Stimulated activated CD8-positive, alpha-beta memory T cell treated with anti-CD3 and anti-CD28 coated beads, Interleukin-7, amount 100 ng/mL, for 4 hours (primary cell): ENCODE data around the gene PPP2R3B.
"Not testable (repeated sequence)": the region's sequence is repeated elsewhere in the genome, so short reads cannot be mapped to it uniquely, and the experiment has no call there.

Source experiments
- DNase-seq, 2 donors: peaks; one replicate each; pipeline ENCODE4 v3.0.0-alpha.2; 2020; ENCODE audit warnings: low read depth in 2 of 2

The PPP2R3B gene

GRCh38 chrX:353566-354535 is 32.9 kb downstream of the PPP2R3B start:
- no peak for DNase-seq

DNA sequence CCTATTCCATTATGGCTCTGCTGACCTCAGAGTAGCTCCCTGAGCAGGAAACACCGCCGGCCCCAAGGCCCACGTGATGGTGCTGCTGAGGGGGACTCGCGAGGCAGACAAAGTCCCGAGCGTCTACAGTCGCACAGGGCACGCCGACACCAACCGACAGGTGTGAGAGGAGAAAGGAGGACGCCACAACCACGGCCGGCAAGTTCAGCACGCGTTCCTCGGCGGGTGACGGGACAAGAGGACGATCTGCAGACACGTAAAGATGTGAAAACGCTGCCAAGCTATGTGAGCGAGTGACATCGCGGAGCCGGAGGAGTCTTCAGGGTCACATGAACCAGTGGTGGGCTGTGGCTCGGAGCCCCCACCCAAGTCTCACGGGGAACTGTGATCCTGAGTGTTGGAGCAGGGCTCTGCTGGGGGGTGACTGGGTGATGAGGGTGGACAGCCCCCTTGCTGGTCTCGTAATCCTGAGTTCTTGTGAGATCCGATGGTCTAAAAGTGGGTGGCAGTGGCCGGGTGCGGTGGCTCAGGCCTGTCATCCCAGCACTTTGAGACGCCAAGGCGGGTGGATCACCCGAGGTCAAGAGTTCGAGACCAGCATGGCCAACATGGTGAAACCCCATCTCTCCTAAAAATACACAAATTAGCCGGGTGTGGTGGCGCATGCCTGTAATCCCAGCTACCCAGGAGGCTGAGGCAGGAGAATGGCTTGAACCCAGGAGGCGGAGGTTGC is 34.0 kb downstream of the PPP2R3B start:
- no peak for DNase-seq

DNA sequence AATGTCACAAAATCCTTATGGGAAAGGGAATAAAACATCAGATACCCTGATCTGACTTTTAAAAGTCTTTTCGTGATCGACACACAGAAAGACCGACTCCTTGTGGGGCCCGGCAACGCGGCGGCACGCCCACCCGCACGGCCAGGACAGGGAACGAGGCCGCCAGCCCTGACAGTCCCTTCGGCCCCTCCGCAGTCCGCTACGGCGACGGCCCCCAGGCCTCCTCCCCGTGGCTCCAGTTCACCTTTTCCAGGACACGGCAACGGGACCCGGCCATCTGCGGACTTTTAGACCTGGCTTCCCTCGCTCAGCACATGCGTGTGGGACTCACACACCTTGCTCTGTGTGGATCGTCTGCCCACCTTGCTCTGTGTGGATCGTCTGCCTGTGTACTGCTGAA is 34.5 kb downstream of the PPP2R3B start:
- no peak for DNase-seq

- no peak for DNase-seq
Observed at GRCh38 chrX:351736-352135, 35.0 kb downstream of the PPP2R3B start.

GRCh38 chrX:351324-351641 is 35.4 kb downstream of the PPP2R3B start:
- not testable (repeated sequence) for DNase-seq

DNA sequence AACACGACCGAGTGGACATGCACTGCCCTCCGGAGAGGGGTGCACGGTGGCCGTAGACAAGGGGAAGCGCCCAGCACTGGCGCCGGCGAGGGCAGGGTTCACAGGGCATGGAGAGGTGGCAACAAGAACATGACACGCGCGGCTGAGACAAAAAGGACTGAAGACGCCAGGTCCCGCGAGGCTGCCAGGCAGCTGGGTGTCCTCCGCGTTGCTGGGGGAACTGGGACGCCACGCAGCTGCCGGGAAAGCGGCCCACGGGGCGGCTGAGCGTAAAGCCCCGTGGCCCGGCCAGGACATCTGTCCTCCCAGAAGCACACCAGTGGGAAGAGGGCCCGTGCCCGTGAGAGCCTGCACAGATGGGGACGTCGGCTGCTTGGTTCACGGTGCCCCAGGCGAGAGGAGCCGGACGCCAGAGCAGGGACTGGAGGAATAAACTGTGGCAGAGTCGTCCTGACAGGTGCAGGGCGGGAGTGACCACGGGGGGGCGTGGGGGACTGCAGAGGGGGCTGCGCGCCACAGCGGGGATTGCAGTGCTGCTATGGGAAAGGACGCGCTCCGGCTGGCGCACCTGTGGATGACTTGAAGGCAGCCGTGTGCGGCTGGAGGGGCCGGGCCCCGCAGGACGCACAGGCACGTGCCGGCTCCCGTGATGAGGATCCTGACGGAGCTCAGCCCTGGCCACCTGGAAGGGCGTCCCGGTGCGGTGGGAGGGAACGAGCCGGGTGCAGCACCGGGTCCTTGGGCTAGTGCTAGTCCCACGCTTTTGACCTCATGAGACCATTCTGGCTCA is 36.0 kb downstream of the PPP2R3B start:
- no peak for DNase-seq

- no peak for DNase-seq
Observed at GRCh38 chrX:350148-350533, 36.6 kb downstream of the PPP2R3B start.

- DNase-seq, result no peak
Observed at GRCh38 chrX:349702-350101, 37.0 kb downstream of the PPP2R3B start.

DNA sequence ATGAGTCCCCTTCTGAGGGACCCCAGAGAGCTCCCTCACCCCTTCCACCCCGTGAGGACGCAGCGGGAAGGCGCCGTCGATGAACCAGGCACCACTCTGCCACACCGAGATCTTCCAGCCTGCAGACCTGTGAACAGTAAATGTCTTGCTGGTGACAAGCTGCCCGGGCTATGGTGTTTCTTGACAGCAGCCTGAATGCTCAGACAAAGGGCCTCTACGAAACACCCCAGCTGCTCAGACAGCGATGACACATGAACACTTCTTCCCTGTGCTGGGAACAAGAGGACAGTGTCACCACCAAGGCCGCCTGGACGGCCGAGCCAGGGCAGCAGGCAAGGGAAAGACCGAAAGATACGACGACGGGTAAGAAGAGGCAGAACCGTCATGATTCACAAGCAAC is 37.5 kb downstream of the PPP2R3B start:
- DNase-seq, result no peak

DNA sequence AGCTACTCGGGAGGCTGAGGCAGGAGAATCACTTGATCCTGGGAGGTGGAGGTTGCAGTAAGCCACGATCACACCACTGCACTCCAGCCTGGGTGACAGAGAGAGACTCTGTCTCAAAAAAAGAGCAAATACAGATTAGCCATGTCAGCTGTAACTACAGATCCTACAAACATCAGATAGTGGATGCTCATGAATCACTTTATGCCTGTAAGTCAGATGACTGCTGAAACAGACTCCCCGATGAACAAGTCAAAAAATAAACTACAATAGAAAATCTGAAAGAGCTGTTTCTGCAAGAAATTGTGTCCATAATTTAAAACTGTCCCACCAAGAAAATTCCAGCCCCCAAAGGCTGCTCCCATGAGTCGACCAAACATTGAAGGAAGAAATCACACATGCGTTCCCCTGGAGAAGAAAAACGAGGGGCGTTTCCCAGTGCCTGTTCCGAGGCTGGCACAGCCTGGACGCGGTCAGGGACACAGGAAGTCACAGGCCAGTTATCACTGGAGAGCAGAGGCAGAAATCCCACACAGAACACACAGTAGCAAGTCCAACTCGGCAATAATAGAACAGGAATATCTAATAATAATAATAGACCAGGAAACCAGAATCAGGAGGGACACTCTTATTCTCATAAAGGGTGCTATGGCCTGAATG is 38.1 kb downstream of the PPP2R3B start:
- DNase-seq, result no peak

GRCh38 chrX:347351-348117 is 39.2 kb downstream of the PPP2R3B start:
- no peak for DNase-seq

DNA sequence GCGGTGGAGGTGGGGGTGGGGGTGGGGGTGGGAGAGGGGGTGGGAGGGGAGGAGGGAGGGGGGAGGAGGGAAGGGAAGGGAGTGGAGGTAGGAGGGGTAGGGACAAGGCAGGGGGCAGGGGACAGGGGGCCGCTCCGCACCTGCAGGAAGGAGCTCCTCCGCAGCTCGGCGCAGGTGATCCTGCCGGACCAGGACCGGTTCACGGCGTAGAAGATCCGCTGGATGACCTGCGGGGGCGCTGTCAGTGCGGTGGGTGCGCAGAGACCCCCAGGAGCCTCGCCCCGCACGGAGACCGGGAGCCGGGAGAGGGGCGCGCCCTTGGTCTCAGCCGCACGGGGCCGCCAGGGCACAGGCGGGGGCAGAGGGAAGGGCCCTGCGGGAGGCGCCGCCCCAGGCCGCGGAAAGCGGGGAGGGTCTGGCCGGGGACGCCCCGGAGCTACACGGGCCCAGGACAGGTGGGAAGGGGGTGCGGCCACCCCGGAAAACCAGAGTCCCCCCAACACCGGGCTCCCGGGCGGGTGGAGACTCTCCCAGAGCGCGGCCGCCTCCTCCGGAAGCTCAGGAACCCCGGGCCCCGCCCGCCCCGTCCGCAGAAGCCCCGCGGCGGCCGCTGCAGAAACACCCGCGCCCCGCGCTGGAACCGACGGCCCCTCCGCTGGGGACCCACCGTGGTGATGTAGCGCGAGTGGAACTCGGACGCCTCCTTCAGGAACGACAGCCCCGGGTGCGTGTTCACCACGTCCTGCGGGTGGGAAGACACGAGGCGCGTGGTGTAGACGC is 40.5 kb downstream of the PPP2R3B start:
- no peak for DNase-seq

DNA sequence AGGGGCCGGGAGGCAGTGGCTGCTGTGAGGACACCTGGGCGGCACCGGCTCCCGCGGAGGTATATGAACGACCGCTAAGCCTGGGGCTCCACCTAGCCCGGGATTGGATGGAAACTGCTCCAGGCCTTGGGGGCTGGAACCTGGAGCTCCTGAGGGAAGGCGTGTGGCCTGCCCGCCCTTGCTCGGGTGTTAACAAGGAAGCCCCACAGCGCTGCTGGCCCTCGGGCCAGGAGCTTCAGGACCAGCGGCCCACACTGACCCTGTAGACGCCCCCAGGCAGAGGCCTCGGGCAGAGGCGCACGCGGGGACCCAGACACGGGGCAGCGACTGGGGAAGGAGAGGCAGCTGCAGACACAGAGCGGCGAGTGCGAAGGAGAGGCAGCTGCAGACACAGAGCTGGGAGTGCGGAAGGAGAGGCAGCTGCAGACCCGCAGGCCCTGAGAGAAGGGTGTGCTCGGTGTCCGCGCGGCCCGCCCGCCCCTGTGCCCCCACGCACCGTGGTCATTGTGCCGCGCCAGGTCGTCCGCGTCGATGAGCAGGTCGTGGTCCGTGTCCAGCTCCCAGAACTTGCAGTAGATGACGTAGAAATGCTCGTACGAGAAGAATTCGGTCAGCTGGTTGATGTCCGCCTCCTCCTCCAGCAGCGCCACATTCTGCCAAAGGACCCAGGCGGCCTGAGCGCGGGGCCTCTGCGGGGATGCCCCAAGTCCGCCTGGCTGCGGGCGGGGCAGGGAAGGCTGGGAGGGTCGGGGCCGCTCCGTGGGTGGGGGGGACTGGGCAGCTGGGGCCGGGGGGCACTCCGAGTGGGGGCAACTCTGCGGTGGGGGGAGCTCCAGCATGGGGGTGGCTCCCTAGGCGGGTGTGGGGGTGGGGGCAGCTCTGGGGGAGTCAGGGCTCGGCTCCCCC is 41.4 kb downstream of the PPP2R3B start:
- no peak for DNase-seq

GRCh38 chrX:344371-344901 is 42.3 kb downstream of the PPP2R3B start:
- no peak for DNase-seq

GRCh38 chrX:341541-342101 is 45.1 kb downstream of the PPP2R3B start:
- DNase-seq, result no peak

GRCh38 chrX:340641-341423 is 45.9 kb downstream of the PPP2R3B start:
- no peak for DNase-seq

- no peak for DNase-seq
Observed at GRCh38 chrX:340121-340520, 46.6 kb downstream of the PPP2R3B start.
